MV-4-11 (cell line): Measurements from ENCODE around the gene BRI3BP.
"Not testable (repeated sequence)": the region's sequence is repeated elsewhere in the genome, so short reads cannot be mapped to it uniquely, and the experiment has no call there.

Source experiments
- DNase-seq: peaks from one replicate; lab custom pipeline; 2025; lab: John Stamatoyannopoulos, UW

The BRI3BP gene

GRCh38 chr12:124972211-124972610, 21.2 kb upstream of the BRI3BP start:
- DNase-seq: no peak

- no peak for DNase-seq
Measured at GRCh38 chr12:124975276-124975675, 18.2 kb upstream of the BRI3BP start.

DNA sequence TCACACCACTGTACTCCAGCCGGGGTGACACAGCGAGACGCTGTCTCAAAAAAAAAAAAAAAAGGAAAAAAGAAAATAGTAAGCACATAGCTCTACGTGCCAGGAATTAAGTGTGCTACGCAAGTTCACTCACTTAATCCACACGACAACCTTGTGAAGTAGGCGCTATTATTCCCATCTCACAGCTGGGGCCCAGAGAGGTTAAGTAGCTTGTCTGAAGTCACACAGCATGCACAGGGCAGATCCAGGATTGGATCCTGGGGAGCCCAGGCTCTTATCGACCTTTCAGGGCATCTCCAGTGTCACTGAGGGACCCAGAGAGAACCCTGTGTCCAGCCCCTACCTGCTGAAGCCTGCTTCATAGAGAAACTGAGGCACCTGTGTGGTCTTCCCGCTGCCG, 16.4 kb upstream of the BRI3BP start:
- DNase-seq: no peak

GRCh38 chr12:124979568-124979967, 13.9 kb upstream of the BRI3BP start:
- no peak for DNase-seq

DNA sequence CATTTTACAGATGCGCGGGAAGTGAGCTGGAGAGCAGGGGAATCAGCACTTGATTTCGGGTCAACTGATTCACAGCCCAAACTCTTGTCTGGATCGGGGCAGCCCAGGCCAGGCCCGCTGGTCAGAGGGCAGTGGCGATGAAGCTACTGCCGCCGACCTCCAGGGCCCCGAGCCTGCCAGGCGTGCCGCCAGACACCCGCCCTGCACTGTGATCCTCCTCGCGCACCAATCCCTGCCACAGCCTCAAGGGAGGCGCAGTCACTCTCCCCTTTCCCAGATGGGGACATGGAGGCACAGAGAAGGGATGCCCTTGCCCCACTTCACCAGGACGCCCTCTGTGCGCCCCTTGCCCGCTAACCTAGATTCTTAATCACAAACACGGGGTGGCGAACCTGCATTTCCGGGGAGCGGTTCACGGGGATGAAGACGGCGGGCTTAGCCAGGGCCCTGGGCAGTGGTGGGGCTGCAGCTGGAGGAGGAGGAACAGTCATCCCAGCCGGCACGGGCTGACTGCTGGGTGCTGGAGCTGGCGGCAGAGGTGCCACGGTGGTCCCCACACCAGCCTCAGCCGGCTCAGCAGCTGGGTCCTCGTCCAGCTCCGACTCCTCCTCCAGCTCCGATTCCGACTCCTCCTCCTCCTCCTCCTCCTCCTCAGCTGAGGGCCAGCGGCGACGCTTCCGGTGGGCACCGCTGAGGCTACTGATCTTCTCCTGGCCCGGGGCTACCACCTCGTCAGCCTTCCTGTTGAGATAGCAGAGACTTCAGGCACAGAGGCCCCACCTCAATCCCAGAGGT, 13.2 kb upstream of the BRI3BP start:
- DNase-seq: no peak

- DNase-seq: not testable (repeated sequence)
Measured at GRCh38 chr12:124986876-124987275, 6.6 kb upstream of the BRI3BP start.

GRCh38 chr12:124992874-124993625, 395 bp upstream of the BRI3BP start:
- DNase-seq: peak; percentile 86

- DNase-seq: peak; percentile 95
Measured at GRCh38 chr12:124994437-124994975, 1.1 kb downstream of the BRI3BP start.

DNA sequence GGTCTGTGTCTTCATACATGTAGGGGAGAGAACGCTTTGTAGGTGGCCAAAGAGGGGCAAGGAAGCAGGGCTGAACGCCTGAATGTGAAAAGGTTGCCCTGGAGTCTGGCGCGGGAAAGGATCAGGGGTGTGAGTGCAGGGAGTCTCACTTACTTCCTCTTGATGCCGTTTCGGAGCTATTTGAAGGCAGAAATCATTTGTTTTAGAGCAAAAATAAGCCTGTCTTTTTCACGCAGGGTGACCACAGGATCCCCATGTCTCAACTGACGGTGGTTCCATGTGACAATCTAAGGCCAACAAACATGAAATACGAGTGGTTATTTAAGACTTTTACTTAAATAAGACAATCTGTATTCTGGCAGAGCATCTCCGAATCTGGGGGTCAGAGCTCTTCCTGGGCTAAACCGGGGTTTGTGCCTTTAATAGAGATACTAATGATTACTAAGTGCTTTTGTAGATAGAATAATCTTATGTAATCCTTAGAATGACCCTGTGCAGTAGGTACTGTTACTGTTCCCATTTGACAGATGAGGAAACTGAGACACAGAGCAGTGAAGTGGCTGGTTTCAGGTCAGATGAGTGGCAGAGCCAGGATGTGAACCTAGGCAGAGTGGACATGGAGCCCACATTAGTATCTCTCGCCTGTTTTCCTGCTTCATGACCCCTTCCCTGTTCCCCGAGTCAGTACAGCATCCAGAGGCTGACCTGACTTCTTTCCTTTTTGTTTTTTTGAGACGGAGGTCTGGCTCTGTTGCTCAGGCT, 1.9 kb downstream of the BRI3BP start:
- DNase-seq: peak; percentile 90

DNA sequence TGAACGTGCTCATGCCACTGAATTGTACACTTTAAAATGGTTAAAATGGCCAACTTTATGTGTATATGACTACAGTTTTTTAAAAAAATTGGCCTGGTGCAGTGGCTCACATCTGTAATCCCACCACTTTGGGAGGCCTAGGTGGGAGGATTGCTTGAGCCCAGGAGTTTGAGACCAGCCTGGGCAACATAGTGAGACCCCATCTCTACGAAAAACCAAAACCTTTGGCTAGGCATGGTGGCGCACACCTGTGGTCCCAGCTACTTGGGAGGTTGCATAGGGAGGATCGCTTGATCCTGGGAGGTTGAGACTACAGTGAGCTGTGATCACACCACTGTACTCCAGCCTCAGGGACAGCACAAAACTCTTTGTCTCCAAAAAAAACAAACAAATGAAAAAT, 5.3 kb downstream of the BRI3BP start:
- no peak for DNase-seq

DNA sequence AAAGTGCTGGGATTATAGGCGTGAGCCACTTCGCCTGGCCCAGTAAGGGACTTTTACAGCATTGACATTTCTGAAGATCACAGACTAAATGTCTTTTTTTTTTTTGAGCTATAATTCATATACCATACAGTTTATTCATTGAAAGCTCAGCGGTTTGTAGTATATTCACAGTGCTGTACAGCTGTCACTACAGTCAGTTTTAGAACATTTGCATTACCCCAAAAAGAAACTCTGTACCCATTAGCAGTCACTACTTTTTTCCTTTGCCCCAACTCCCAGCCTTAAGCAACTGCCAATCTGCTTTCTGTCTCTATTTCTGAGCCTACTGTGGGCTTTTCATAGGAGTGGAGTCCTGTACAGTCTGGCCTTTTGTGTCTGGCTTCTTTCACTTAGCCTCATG, 8.2 kb downstream of the BRI3BP start:
- DNase-seq: no peak

DNA sequence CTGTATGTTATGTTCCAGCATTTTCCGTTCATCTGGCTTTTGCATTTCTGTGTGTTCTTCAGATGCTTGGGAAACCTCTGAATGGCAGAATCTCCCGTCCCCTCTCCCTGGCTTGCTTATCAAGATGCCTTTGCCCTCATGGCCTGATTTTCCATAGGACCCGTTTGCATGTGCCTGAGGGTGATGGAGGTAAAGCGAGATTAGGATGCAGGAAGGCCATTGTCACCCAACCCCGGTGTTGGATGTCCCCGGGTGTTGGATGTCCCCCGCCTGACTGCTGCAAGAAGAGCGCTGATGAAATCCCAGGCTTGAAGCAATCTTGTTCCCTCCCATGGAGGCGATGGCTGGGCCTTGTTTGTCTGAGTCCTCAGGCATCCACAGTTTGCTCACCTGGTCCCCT, 9.6 kb downstream of the BRI3BP start:
- no peak for DNase-seq

- DNase-seq: no peak
Measured at GRCh38 chr12:125004621-125005020, 11.2 kb downstream of the BRI3BP start.

DNA sequence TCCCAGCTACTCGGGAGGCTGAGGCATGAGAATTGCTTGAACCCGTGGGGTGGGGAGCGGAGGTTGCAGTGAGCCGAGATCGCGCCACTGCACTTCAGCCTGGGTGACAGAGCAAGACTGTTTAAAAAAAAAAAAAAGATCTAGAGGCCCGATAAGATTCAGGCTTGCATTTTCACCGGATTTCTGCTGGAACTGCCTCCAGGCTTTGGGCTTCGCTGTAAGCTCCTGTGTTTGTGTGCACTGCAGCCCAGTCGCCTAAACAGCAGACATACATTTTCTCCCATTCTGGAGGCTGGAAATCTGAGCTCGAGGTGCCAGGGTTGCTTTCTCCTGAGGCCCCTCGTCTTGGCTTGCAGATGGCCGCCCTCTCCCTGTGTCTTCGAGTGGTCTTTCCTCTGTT, 12.2 kb downstream of the BRI3BP start:
- DNase-seq: no peak

- DNase-seq: no peak
Measured at GRCh38 chr12:125006365-125006764, 12.9 kb downstream of the BRI3BP start.

DNA sequence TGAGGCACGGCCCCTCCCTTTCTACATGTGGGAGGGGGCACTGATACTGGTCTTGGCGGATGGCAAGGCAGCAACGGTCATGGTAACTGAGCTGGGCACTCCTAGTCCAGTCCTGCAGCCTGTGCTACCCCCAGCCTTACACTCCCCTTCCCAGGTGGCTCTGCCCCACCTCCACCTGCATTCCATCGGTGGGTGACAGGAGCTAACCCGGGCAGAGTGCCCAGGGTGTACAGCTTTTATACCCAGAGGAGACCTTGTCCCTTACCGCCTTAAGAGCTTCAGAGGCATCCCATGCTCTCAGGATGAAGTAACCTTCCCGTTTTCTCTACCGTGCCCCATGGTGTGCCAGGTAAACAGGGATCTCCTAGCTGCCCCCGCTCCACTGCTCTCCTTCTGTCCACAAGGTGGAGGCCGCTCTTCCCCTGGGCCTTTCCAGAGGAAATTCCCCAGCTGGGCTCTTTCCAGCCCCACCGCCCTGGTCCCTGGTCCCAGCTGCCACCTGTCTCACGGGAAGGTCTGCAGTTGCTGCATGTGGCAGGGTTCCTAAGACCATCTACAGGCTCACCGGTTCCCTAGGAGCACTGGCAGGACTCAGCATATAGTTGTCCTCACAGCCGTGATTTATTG, 20.5 kb downstream of the BRI3BP start:
- no peak for DNase-seq

- DNase-seq: no peak
Measured at GRCh38 chr12:125014526-125014925, 21.1 kb downstream of the BRI3BP start.

- no peak for DNase-seq
Measured at GRCh38 chr12:125015680-125016310, 22.4 kb downstream of the BRI3BP start.

DNA sequence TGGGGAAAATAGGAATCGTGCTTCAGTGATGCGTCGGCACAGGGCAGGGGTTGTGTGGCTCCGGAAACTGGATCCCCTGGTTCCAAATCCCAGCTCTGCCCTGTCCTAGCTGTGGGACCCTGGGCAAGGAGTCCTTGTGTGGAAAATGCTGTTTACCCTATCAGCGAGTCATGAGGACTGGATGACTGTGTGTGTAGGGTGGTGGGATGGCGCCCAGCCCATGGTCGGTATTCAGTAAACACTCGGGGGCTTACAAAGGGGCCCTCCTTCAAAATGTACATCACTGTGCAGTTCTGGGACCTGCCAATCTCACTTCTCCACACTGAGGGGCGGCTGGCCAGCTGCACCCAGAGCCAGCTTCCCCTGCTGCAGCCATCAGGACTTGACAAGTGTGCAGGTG, 24.4 kb downstream of the BRI3BP start:
- DNase-seq: no peak

- DNase-seq: no peak
Measured at GRCh38 chr12:125018356-125018755, 24.9 kb downstream of the BRI3BP start.

- no peak for DNase-seq
Measured at GRCh38 chr12:125021096-125021495, 27.7 kb downstream of the BRI3BP start.

DNA sequence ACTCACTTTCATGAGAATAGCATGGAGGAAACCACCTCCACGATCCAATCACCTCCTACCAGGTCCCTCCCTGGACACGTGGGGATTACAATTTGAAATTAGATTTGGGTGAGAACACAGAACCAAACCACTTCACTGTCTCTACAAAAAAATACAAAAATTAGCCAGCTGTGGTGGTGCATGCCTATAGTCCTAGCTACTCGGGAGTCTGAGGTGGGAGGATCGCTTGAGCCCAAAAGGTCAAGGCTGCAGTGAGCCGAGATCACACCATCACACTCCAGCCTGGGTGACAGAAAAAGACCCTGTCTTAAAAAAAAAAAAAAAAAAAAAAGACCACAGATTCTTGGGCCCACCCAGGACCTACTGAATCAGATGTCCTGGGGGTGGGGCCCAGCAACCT, 28.3 kb downstream of the BRI3BP start:
- no peak for DNase-seq
